GM12878 (cell line): ENCODE measurements around the gene CEBPB. TPM values are rescaled to one million over a fixed set of nuclear protein-coding genes. Genes with fewer than 3 reads are reported as not detected.

Experiments
- ATAC-seq: fragments of 200-7000 bp; cut with Tn5 transposase; 3 replicates; pipeline ENCODE4 v1.9.1; 2020; ENCODE audit warnings: mild to moderate bottlenecking, moderate library complexity
- BruUV-seq: library from RNA; stranded (reverse); fragments of 400-500 nt; replicated peaks from 2 replicates; lab custom pipeline; 2021; lab: Mats Ljungman, UMichigan
- CTCF ChIA-PET: fragments of 300-600 bp; sonication (Branson Sonifier 250); formaldehyde crosslinking; extraction: SDS; loops from one replicate; lab custom pipeline; 2021; ENCODE audit warnings: inconsistent platforms; lab: Yijun Ruan, JAX
- POLR2A ChIA-PET: fragments of 350-600 bp; formaldehyde crosslinking; extraction: SDS; loops from one replicate; lab custom pipeline; 2021; ENCODE audit warnings: inconsistent platforms; lab: Charles Lee
- RAD21 ChIA-PET: fragments of 300-600 bp; sonication (Branson Sonifier 250); formaldehyde crosslinking; loops from one replicate; lab custom pipeline; 2023; ENCODE audit warnings: antibody characterized with exemption; ENCODE audit not compliant: unreplicated experiment; lab: Charles Lee
- SMC1A ChIA-PET: fragments of 300-600 bp; sonication (Branson Sonifier 250); formaldehyde crosslinking; loops from one replicate; lab custom pipeline; 2023; ENCODE audit not compliant: unreplicated experiment, uncharacterized antibody; lab: Charles Lee
- DNase-seq: peaks from one replicate; pipeline ENCODE4 v3.0.0-alpha.2; 2011; ENCODE audit warnings: low read depth, low spot score
- FAIRE-seq: peaks from 3 replicates; lab custom pipeline; 2011; peaks lifted over from hg19 to GRCh38; lab: Jason Lieb, UNC
- H2AFZ ChIP-seq: 2 replicates; pipeline ENCODE4 v1.6.0; 2011; ENCODE audit warnings: low read depth, low read length, control low read depth; ENCODE audit not compliant: control insufficient read depth
- H3K27ac ChIP-seq: 2 replicates; pipeline ENCODE4 v1.5.1; 2011; ENCODE audit warnings: control low read depth; ENCODE audit not compliant: control insufficient read depth, insufficient read depth
- H3K27me3 ChIP-seq, 2 experiments: replicated peaks in 1 of 2; 2 replicates each; pipeline versions ENCODE4 v1.6.0 to v1.6.1; 2011; ENCODE audit warnings: low read length in 1 of 2; ENCODE audit not compliant: control insufficient read depth in 2 of 2, insufficient read depth in 2 of 2
- H3K36me3 ChIP-seq, 2 experiments: 2 replicates each; pipeline ENCODE4 v1.5.1; 2011; ENCODE audit warnings: low read length in 1 of 2; ENCODE audit not compliant: control insufficient read depth in 2 of 2, insufficient read depth in 2 of 2
- H3K4me1 ChIP-seq: 2 replicates; pipeline ENCODE4 v1.6.1; 2011; ENCODE audit warnings: mild to moderate bottlenecking, low read length, moderate library complexity, mixed read lengths; ENCODE audit not compliant: control insufficient read depth, insufficient read depth
- H3K4me2 ChIP-seq: 2 replicates; pipeline ENCODE4 v1.6.0; 2011; ENCODE audit warnings: control low read depth; ENCODE audit not compliant: control insufficient read depth, insufficient read depth
- H3K4me3 ChIP-seq: fragments of 200-600 bp; sonication (generic); 2 replicates; pipeline ENCODE4 v1.5.1; 2016
- H3K79me2 ChIP-seq: 2 replicates; pipeline ENCODE4 v1.6.0; 2011; ENCODE audit warnings: low read length; ENCODE audit not compliant: control insufficient read depth, insufficient read depth
- H3K9ac ChIP-seq: 2 replicates; pipeline ENCODE4 v1.8.0; 2011; ENCODE audit warnings: low read length, control low read depth, mixed read lengths; ENCODE audit not compliant: control insufficient read depth, insufficient read depth
- H3K9me3 ChIP-seq: replicated peaks from 3 replicates; pipeline ENCODE4 v1.5.1; 2011; ENCODE audit warnings: mild to moderate bottlenecking, low read length; ENCODE audit not compliant: control insufficient read depth, insufficient read depth
- H4K20me1 ChIP-seq: 2 replicates; pipeline ENCODE4 v1.6.0; 2011; ENCODE audit not compliant: control insufficient read depth, insufficient read depth
- ATF3 ChIP-seq: IDR thresholded peaks from 2 replicates; pipeline ENCODE4 v1.6.1; 2011; ENCODE audit warnings: low read depth, mild to moderate bottlenecking, low read length, moderate library complexity, borderline replicate concordance; ENCODE audit errors: extremely low read depth
- NR2F1 ChIP-seq: fragments of 450-650 bp; conservative IDR thresholded peaks from 2 replicates; pipeline ENCODE4 v1.6.1; 2017; ENCODE audit warnings: mild to moderate bottlenecking
- POU2F2 ChIP-seq: IDR thresholded peaks from 3 replicates; pipeline ENCODE4 v1.6.1; 2011; ENCODE audit warnings: low read depth, mild to moderate bottlenecking, low read length, borderline replicate concordance
- RBBP5 ChIP-seq: fragments of 200-600 bp; sonication (generic); conservative IDR thresholded peaks from 2 replicates; pipeline ENCODE4 v1.6.1; 2016
- STAT3 ChIP-seq: IDR thresholded peaks from 2 replicates; pipeline ENCODE4 v1.6.1; 2011; ENCODE audit warnings: low read depth, low read length, improper control_type of control experiment
- ZBTB11 ChIP-seq: fragments of 450-650 bp; formaldehyde crosslinking; IDR thresholded peaks from 2 replicates; pipeline ENCODE4 v1.5.0; 2022; ENCODE audit warnings: mild to moderate bottlenecking, missing genetic modification characterization
- WGBS: methylation state at CpG from one replicate; pipeline ENCODE4 v1.1.6; 2016; ENCODE audit warnings: low lambda C conversion rate; ENCODE audit not compliant: insufficient replicate concordance, insufficient coverage; ENCODE audit errors: missing lambda C conversion rate; 5-methylcytosine and 5-hydroxymethylcytosine counted together
- in situ Hi-C: fragments of 300-500 bp; cut with MboI; formaldehyde crosslinking; loops from 9 replicates; pipeline ENCODE4 v1.14.3; 2018; ENCODE audit warnings: mixed read lengths
- intact Hi-C: fragments of 100-400 bp; cut with micrococcal nuclease; formaldehyde crosslinking; loops from one replicate; pipeline ENCODE4 v1.14.2; 2022; ENCODE audit not compliant: unreplicated experiment
- polyA plus RNA-seq, 11 experiments: library from polyadenylated mRNA; depleted of rRNA in 4 of 11; unstranded in 6 of 11; stranded (reverse) in 5 of 11; fragments of >200 nt; fragmentation: Nextera tagmentation in 4 of 11; fragmentation: Illumina TruSeq in 1 of 11; extraction: Ambion mirVana in 4 of 11; extraction: Trizol in 1 of 11; gene quantifications; 1 replicate in 1 of 11; 2 replicates in 10 of 11; pipeline versions ENCODE4 v1.2.1 to v1.2.3, GENCODE V29; 2011 to 2016; ENCODE audit warnings: inconsistent platforms in 2 of 11, missing spikeins in 2 of 11, low read depth in 1 of 11
- total RNA-seq, 4 experiments: library from RNA; depleted of rRNA in 3 of 4; stranded (reverse); fragments of >200 nt in 3 of 4; fragmentation: Illumina TruSeq in 1 of 4; extraction: Trizol in 1 of 4; gene quantifications; 2 replicates each; pipeline versions ENCODE4 v1.2.1 to v1.2.3, GENCODE V29; 2013 to 2021

The CEBPB gene
- total and polyA plus RNA-seq, 10 of the 15 experiments (the other 5 are each of a cell fraction or from before 2014, with no cell fraction given) = 0.18 to 8.8 (median 1.6) TPM

- H3K27me3 ChIP-seq = no peaks in the 10 kb centered on the region; a peak in 1 of 4 replicates
- DNase-seq (no peak), FAIRE-seq (no peak), ATAC-seq (no peak)
- H3K4me1 ChIP-seq = no peaks in the 10 kb centered on the region
- H3K4me2 ChIP-seq = no peak overlapping the region
- 64% methylated on average over 18 of the region's 19 CpGs for WGBS
- intact Hi-C loops = no loop called here
- no peak overlapping the region for H3K4me3 ChIP-seq
- no peak overlapping the region for H3K9ac ChIP-seq
- RAD21 ChIA-PET = interaction anchor here (0.6 kb wide), 1 partner anchor 111 kb away, joined by 3 read pairs; no protein-coding TSS in a partner anchor
- in situ Hi-C loops = no loop called here
- no peak overlapping the region for H2AFZ ChIP-seq
- no peaks in the 10 kb centered on the region for H4K20me1 ChIP-seq
- SMC1A ChIA-PET = no interaction called here
- TF ChIP-seq RBBP5 = no peak
- no peak for TF ChIP-seq ZBTB11 (CRISPR knock-in tag)
- TF ChIP-seq POU2F2 = no peak
- TF ChIP-seq STAT3 = no peak
- TF ChIP-seq ATF3 = no peak
- TF ChIP-seq NR2F1 = no peak
- H3K27ac ChIP-seq = no peak overlapping the region
- H3K79me2 ChIP-seq = no peaks in the 10 kb centered on the region
- BruUV-seq = no TSS peak
- no peaks in the 10 kb centered on the region for H3K9me3 ChIP-seq
- POLR2A ChIA-PET = no interaction called here
- H3K36me3 ChIP-seq = no peaks in the 10 kb centered on the region
- CTCF ChIA-PET = no interaction called here
These were observed 47.6 kb downstream of the CEBPB start for GRCh38 chr20:50238081-50238800.
